NB4 (cell line): ENCODE data around the gene SETD6.

Experiments
- CTCF ChIP-seq: IDR thresholded peaks from one replicate; pipeline ENCODE4 v1.5.1; 2012; ENCODE audit warnings: low read depth, low read length
- MAX ChIP-seq: IDR thresholded peaks from 2 replicates; pipeline ENCODE4 v1.6.1; 2011; ENCODE audit warnings: low read depth, low read length
- POLR2A ChIP-seq: IDR thresholded peaks from 2 replicates; pipeline ENCODE4 v1.6.1; 2011; ENCODE audit warnings: mild to moderate bottlenecking; ENCODE audit not compliant: insufficient read length; ENCODE audit errors: extremely low read depth

GRCh38 chr16:58497935-58498334 lies 17.4 kb upstream of the SETD6 start:
- TF ChIP-seq MAX (no peak), CTCF (no peak), POLR2A (no peak)
